Activated CD4-positive, alpha-beta T cell treated with anti-CD3 and anti-CD28 coated beads for 4 hours (primary cell): ENCODE measurements around the gene SENP7.
"Not testable (repeated sequence)": the region's sequence is repeated elsewhere in the genome, so short reads cannot be mapped to it uniquely, and the experiment has no call there.

Experiments used
- DNase-seq, 2 donors: peaks; one replicate each; pipeline ENCODE4 v3.0.0-alpha.2; 2020

SENP7 gene

DNA sequence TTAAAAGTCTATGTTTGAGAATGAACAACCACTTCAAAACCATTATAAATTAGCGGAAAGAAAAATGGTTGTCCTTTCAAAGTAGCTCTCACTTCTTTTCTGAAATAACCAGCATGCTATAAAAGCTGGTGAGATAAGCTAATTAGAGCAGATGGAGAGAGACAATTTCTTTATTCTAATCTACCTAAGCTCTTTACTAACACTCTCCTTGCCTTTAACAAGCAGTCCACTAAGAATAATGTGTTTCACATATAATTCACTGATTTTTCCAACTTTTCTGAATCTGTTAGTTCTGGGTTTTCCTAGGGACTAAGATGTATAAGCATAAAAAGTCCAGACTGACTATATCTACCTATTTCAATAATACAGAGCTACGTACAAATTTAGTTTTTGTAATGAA is 192.5 kb downstream of the SENP7 start, which contains the start of gene IMPG2:
TSS of gene IMPG2 (minus strand) at position 101 of the 400 bp plus-strand sequence. CDS start 203 bp downstream, outside the sequence.
- no peak for DNase-seq

DNA sequence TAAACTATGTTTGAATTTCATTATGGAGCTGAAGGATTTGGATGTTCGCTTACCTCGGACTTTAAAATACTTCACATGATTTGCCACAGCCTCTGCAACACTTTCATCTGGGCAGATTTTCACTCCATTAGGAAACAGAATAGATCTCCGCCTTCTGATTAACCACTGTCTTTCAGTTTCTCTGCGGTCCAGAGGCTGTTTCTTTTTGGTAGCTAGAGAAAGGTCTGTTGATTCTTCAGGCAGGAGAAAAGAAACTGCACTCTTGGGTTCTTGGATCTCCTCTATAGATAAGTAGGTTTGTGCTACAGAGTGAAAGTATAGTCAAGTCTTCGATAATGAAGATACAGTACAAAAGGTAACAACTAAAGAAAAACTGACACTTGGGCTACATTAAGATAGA is 193.5 kb downstream of the SENP7 start:
- DNase-seq: no peak

DNA sequence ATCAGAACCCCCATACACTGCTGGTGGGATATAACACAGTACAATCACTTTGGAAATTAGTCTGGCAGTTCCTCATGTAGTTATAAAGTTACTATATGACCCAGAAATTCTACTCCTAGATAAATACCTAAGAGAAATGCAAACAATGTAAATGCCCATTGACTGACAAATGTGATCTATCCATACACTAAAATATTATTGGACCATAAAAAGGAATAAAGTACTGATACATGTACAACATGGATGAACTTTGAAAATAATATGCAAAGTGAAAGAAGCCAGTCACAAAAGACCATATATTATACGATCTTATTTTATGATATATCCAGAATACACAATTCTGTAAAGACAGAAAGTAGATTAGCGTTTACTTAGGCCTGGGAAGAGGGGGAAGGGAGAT is 200.5 kb downstream of the SENP7 start:
- no peak for DNase-seq

DNA sequence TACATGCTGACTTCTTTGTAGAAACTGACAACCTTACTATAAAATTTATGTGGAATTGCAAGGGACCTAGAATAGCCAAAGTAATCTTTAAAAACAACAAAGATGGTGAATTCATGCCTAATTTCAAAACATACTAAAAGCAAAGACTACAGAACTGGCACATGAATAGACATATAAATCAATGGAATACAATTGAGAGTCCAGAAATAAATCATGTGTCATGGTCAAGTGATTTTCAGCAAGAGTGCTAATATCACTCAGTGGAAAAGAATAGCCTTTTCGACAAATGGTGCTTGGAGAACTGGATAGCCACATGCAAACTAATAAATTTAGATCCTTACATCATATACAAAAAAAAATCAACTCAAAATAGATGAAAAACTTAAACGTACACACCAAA is 201.3 kb downstream of the SENP7 start:
- DNase-seq: no peak

DNA sequence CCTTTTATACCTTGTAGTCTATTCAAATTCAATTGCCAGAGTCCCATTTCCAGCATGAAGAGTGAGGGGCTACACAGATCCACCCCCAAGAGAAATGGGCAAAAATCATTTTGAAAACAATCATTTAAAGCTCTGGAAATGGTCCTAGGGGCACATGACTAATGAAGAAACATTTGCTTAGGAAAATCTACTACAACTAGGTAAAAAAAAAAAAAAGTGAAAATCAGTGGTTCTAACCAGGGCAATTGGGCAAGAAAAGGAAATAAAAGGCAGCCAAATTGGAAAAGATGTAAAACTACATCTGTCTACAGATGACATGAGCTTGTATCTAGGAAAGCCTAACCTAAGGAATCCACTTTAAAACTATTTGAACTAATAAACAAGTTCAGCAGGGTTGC is 202.0 kb downstream of the SENP7 start:
- no peak for DNase-seq

DNA sequence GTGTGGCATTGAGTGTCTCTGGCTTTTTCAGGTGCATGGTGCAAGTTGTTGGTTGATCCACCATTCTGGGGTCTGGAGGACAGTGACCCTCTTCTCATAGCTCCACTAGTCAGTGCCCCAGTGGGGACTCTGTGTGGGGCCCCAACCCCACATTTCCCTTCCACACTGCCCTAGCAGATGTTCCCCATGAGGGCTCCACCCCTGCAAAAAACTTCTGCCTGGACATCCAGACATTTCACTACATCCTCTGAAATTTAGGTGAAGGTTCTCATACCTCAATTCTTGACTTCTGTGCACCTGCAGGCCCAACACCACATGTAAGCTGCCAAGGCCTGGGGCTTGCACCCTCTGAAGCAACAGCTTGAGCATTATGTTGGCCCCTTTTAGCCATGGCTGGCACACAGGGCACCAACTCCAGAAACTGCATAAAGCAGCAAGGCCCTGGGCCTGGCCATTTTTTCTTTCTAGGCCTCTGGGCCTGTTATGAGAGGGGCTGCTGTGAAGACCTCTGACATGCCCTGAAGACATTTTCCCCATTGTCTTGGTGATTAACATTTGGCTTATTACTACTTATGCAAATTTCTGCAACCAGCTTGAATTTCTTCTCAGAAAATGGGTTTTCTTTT is 204.8 kb downstream of the SENP7 start:
- not testable (repeated sequence) for DNase-seq

DNA sequence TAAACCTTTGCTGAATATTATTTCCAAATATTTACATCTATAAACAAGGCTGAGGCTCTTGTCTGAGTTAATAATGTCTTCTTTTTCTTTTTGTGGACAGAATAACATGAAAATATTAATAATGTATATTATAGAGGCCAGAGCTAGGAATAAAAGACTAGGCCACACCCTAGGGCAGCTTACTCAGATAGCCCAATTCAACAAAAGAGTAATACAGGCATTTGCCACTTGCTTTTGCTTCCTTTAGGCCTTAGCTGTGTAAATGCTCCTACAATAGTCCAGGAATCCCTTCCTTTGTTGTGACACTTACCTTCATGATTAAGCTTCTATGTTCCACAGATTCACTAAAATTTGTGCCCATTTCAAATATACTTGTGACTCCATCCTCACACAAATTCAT is 209.2 kb downstream of the SENP7 start:
- DNase-seq: no peak

DNA sequence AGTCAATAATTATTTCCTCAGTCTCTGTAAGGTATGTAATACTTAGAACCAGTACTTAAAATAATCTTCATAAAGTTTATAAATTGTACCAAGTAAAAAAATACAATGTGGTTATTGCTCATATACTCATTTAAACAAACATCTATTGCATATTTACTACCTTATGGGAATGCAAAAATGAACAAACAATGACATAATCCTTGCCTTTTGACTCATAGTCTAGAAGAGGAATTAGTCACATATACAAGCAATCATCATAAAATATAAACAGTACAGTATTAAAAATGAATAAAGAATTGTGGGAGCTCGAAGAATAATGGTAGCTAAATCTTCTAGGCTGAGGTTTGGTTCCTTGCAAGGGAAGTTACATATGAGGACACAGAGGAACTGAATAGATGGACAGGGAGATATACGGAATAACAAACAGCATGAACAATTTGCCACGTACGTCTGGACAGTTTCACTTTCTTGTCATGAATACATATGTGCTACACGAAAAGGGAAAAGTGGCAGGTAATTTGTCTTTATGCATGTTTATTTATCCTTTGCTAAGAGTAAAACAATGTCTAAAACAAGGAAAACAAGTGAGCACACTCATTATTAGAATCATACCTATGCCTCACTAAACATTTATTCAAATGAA is 209.8 kb downstream of the SENP7 start:
- no peak for DNase-seq

DNA sequence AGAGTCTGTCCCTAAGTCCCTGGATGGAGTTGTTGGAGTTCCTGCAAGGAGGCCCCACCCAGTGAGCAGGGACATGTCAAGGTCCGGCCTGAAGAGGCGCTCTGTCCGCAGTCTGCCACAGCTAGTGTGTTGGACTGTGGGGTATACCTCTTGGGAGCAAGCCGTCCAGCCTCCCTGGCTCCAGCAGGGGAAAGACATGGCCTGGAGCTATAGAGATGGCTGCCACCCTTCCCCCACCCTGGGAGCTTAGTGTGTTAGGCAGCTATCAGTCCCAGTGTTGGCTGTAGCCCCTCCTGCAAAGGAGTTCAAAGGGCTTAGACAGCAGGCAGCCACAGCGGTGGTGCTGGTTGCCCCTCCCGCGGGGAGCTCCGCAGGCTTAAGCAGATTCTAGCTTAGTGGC is 212.9 kb downstream of the SENP7 start:
- no peak for DNase-seq

DNA sequence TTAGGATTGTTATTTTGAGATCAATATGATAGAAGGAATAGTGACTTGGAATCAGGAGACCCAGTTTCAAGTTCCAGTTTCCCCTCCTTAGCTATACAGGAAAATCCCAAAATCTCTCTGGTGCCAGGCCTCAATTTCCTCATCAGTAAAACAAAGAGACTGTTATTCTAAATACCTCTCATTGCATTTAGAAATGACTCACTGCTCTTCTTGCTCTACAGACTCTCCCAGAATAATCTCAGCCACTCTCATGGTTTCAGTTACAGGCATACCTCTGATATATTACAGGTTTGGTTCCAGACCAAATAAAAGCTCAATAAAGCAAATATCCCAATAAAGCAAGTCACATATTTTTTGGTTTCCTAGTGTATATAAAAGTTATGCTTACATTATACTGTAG is 221.0 kb downstream of the SENP7 start:
- DNase-seq: no peak

DNA sequence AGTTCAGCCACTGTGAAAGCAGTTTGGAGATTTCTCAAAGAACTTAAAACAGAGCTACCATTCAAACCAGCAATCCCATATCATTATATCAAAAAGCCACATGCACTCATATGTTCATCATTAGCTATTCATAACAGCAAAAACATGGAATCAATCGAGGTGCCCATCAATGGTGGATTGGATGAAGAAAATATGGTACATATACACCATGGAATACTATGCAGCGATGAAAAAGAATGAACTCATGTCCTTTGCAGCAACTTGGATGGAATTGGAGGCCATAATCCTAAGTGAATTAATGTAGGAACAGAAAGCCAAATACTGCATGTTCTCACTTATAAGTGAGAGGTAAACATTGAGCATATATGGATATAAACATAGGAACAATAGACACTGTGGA is 224.7 kb downstream of the SENP7 start:
- DNase-seq: no peak

DNA sequence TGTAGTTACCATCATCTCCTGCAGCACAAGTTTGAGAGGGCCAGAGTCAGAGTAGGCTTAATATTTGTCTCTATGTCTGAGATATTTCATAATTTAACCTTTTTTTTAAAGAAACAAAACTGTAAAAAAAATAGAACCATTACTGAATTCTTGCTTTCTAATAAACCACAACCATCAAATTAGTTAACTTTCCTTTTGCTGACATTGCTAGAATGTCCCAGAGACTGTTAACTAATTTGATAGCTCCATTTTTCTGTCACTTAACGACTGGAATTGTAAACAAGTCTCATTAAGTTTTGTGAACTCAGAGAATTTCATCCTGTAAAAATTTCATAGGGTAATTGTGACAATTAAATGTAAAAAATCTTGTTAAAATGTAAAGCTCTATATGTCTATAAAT is 228.3 kb downstream of the SENP7 start:
- DNase-seq: no peak

DNA sequence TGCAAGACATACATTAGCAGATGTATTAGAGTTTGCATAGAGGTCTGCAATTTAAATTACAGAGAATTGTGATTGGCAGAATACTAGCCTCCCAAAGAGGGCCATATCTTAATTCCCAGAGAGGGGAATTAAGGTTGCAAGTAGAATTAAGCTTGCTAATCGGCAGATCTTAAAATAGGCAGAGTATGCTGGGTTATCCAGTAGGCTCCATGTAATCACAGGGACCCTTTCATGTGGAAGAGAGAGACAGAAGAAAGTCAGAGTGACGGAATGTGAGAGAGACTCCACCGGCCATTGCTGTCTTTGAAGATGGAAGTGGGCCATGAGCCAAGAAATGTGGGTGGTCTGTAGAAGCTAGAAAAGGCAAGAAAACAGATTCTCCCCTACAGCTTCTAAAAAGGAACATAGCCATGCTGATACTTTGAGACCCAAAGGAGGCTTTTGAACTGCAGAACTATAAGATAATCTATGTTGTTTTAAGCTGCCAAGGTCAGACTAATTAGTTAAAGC is 231.4 kb downstream of the SENP7 start:
- DNase-seq: no peak

DNA sequence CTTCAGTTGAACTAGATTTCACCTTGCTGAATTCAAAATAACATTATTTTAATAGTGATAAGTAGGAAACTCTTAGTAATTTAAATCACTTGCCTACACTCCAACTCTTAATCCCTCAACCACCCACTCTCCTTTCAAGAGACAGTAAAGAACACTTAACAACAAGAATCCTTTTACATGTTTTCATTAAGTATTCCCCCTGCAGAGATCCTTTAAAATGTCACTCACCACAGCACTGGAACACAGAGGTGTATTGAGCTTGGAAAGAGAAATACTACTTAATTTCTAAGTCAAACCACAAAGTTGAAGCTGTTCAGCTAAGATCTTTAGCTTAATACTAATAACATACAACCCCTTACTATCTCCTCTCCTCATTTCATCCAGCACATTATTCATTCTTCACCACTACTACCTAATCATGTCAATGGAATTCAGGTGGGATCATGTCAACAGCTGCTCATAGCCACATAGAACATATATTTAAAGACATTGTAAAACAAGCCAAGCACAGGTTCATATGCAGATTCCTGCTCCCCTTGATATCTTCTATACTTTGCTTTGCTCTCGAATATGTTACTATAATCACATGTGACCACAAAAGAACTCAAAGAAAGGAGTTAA is 233.1 kb downstream of the SENP7 start:
- DNase-seq: no peak

DNA sequence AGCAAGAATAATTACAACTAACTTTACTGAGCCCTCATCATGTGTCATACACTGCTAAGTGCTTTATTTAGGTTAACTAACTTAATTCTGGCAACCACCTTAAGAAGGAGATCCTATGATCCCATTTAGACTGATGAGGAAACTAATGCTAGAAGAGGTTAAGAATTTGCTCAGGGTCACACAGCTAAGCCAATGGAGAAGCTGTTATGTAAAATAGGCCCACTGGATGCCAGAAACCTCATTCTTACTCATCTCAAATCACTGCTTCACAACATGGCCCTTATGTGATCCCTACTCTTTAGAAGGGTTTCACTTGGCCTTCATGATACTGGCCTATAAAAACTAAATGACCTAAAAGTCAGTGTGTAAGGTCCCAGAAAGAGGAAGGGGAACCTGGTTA is 233.8 kb downstream of the SENP7 start:
- no peak for DNase-seq

DNA sequence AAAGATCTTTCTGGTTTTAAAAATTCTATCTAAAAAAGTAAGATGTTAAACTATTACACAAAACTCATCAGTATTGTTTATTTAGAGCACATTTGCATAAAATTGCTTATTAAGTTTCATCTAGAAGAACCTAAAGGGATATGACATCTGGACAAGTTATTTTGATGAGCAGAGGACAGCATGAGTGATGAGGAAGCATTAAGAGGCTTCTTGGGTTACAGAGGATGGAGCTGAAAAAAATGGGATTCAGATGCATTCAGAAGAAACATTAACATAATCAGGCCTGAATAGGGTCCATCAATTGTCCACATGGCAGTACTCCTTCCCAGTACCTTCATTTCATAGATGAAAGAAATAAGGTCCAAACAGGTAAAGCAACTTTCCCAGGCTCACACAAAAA is 234.3 kb downstream of the SENP7 start:
- DNase-seq: no peak
